PC-3 (cell line): ENCODE measurements around the gene LRRN4CL.

Experiments used
- EZH2 ChIP-seq: fragments of 300-600 bp; sonication (generic); IDR thresholded peaks from one replicate; pipeline ENCODE4 v1.6.1; 2017; ENCODE audit warnings: antibody characterized with exemption, mild to moderate bottlenecking, low read length; ENCODE audit not compliant: unreplicated experiment
- EZH2phosphoT487 ChIP-seq: fragments of 300-600 bp; sonication (generic); IDR thresholded peaks from 2 replicates; pipeline ENCODE4 v1.6.1; 2018; ENCODE audit warnings: mild to moderate bottlenecking, antibody characterized with exemption, low read length, borderline replicate concordance
- TF ChIP-seq, protein P1 (sequence below): fragments of 300-600 bp; sonication (generic); conservative IDR thresholded peaks from 2 replicates; pipeline ENCODE4 v1.5.1; 2017; ENCODE audit warnings: antibody characterized with exemption, low read depth, mild to moderate bottlenecking, low read length

DNA sequence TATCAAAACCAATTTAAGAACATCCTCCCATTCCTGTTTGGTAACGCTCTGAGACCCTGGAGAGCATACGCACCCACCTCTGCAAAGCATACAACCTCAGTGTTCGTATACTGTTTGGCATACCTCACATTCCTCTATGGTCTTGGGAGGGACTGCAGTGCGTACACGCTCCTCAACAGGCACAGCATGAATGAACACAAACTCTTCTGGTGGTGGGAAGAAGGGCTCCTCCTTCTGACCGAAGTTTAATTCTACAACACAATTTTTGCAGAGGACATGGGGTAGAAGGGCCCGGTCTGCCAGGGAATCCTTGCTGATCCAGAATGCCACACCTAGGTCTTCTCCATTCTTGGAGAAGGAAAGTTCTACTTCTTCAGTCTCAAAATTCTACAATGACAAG is 32.7 kb upstream of the LRRN4CL start:
- TF ChIP-seq, protein P1, sequence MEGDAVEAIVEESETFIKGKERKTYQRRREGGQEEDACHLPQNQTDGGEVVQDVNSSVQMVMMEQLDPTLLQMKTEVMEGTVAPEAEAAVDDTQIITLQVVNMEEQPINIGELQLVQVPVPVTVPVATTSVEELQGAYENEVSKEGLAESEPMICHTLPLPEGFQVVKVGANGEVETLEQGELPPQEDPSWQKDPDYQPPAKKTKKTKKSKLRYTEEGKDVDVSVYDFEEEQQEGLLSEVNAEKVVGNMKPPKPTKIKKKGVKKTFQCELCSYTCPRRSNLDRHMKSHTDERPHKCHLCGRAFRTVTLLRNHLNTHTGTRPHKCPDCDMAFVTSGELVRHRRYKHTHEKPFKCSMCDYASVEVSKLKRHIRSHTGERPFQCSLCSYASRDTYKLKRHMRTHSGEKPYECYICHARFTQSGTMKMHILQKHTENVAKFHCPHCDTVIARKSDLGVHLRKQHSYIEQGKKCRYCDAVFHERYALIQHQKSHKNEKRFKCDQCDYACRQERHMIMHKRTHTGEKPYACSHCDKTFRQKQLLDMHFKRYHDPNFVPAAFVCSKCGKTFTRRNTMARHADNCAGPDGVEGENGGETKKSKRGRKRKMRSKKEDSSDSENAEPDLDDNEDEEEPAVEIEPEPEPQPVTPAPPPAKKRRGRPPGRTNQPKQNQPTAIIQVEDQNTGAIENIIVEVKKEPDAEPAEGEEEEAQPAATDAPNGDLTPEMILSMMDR, result peak; percentile 51
- TF ChIP-seq EZH2, result no peak
- no peak for TF ChIP-seq EZH2phosphoT487
